Measurements from ENCODE around the gene ACOX1.

DNA sequence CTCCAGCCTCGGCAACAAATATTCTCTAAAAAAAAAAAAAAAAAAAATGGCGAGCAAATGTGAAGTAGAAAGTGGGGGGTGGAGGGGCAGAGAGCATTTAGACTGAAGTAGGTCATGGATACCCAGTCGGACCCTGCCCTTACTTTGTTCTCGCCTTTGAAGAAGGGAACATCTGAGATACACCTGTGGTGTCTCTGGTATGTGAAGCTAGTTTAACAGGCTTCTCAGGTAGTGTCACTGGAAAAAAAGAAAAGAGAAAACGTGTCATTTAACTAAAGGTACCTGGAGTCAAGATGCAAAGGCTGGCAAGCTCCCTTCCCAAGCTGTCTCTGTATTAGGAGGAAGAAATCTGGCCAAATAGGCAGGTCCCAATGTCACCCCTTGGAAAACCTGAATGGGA, 46.1 kb downstream of the ACOX1 start:
- TF ChIP-seq, protein P1, sequence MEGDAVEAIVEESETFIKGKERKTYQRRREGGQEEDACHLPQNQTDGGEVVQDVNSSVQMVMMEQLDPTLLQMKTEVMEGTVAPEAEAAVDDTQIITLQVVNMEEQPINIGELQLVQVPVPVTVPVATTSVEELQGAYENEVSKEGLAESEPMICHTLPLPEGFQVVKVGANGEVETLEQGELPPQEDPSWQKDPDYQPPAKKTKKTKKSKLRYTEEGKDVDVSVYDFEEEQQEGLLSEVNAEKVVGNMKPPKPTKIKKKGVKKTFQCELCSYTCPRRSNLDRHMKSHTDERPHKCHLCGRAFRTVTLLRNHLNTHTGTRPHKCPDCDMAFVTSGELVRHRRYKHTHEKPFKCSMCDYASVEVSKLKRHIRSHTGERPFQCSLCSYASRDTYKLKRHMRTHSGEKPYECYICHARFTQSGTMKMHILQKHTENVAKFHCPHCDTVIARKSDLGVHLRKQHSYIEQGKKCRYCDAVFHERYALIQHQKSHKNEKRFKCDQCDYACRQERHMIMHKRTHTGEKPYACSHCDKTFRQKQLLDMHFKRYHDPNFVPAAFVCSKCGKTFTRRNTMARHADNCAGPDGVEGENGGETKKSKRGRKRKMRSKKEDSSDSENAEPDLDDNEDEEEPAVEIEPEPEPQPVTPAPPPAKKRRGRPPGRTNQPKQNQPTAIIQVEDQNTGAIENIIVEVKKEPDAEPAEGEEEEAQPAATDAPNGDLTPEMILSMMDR (IDR thresholded peaks at IDR 0.05) = no peak
- no peak for TF ChIP-seq EP300 (IDR thresholded peaks at IDR 0.05)
